Loucy (cell line): ENCODE results near the gene HERC3.

Experiments used
- H2AFZ ChIP-seq: fragments of 200-600 bp; sonication (generic); 2 replicates; pipeline ENCODE4 v1.6.0; 2016; ENCODE audit warnings: antibody characterized with exemption, mild to moderate bottlenecking, low read length, moderate library complexity
- H3F3A ChIP-seq: fragments of 200-600 bp; 2 replicates; pipeline ENCODE4 v1.6.0; 2016; ENCODE audit warnings: antibody characterized with exemption, low read depth, mild to moderate bottlenecking
- H3K27me3 ChIP-seq: fragments of 200-600 bp; sonication (generic); 2 replicates; pipeline ENCODE4 v1.6.1; 2014; ENCODE audit warnings: low read length, mild to moderate bottlenecking; ENCODE audit not compliant: insufficient read depth, poor library complexity, severe bottlenecking
- H3K36me3 ChIP-seq: fragments of 200-600 bp; sonication (generic); 2 replicates; pipeline ENCODE4 v1.6.1; 2016; ENCODE audit warnings: low read length; ENCODE audit not compliant: insufficient read depth
- H3K4me1 ChIP-seq: fragments of 200-600 bp; sonication (generic); 2 replicates; pipeline ENCODE4 v1.5.1; 2014; ENCODE audit warnings: low read length, mild to moderate bottlenecking; ENCODE audit not compliant: insufficient read depth, poor library complexity, severe bottlenecking
- H3K4me2 ChIP-seq: fragments of 200-600 bp; sonication (generic); 2 replicates; pipeline ENCODE4 v1.6.0; 2014; ENCODE audit warnings: antibody characterized with exemption, low read length, low read depth, mild to moderate bottlenecking; ENCODE audit not compliant: poor library complexity, severe bottlenecking
- H3K4me3 ChIP-seq: fragments of 200-600 bp; sonication (generic); 2 replicates; pipeline ENCODE4 v1.5.1; 2014; ENCODE audit warnings: low read length, mild to moderate bottlenecking, mixed read lengths; ENCODE audit not compliant: poor library complexity, severe bottlenecking
- H3K79me2 ChIP-seq: fragments of 200-600 bp; sonication (generic); 2 replicates; pipeline ENCODE4 v1.6.1; 2014; ENCODE audit warnings: low read length; ENCODE audit not compliant: insufficient read depth
- H3K9ac ChIP-seq: fragments of 200-600 bp; sonication (generic); 2 replicates; pipeline ENCODE4 v1.6.0; 2014; ENCODE audit warnings: mild to moderate bottlenecking, low read depth, low read length, moderate library complexity; ENCODE audit not compliant: poor library complexity, severe bottlenecking
- H3K9me2 ChIP-seq: fragments of 200-600 bp; sonication (generic); replicated peaks from 2 replicates; pipeline ENCODE4 v1.6.1; 2016; ENCODE audit warnings: low read depth, low read length, mixed read lengths
- H3K9me3 ChIP-seq: fragments of 200-600 bp; sonication (generic); 2 replicates; pipeline ENCODE4 v1.6.1; 2014; ENCODE audit warnings: mild to moderate bottlenecking, antibody characterized with exemption, low read length, low read depth; ENCODE audit not compliant: insufficient read depth
- H4K20me1 ChIP-seq: fragments of 200-600 bp; sonication (generic); 2 replicates; pipeline ENCODE4 v1.6.0; 2014; ENCODE audit warnings: antibody characterized with exemption, low read length, mild to moderate bottlenecking; ENCODE audit not compliant: insufficient read depth, poor library complexity, severe bottlenecking
- CTCF ChIP-seq: fragments of 200-600 bp; sonication (generic); conservative IDR thresholded peaks from 2 replicates; pipeline ENCODE4 v1.5.1; 2014; ENCODE audit warnings: mild to moderate bottlenecking, antibody characterized with exemption, low read length
- EZH2phosphoT487 ChIP-seq: fragments of 200-600 bp; IDR thresholded peaks from 2 replicates; pipeline ENCODE4 v1.6.1; 2018; ENCODE audit warnings: antibody characterized with exemption, mild to moderate bottlenecking, moderate library complexity, borderline replicate concordance

Gene HERC3

GRCh38 chr4:88616275-88617150 lies 24.2 kb downstream of the HERC3 start:
- H3F3A ChIP-seq: no peaks in the 10 kb centered on the region
- H3K4me3 ChIP-seq: no peak overlapping the region
- H3K79me2 ChIP-seq: no peaks in the 10 kb centered on the region; the same call in 1 of the 2 replicates
- H3K27me3 ChIP-seq: no peaks in the 10 kb centered on the region
- H3K9me2 ChIP-seq: no peaks in the 10 kb centered on the region
- peaks cover 29% of the 10 kb centered on the region for H3K4me1 ChIP-seq
- H4K20me1 ChIP-seq: peaks cover 15% of the 10 kb centered on the region
- TF ChIP-seq EZH2phosphoT487: no peak
- no peak for TF ChIP-seq CTCF
- no peak overlapping the region for H3K9ac ChIP-seq
- no peaks in the 10 kb centered on the region for H3K9me3 ChIP-seq
- no peaks in the 10 kb centered on the region for H3K36me3 ChIP-seq
- H2AFZ ChIP-seq: no peak overlapping the region
- no peak overlapping the region for H3K4me2 ChIP-seq

DNA sequence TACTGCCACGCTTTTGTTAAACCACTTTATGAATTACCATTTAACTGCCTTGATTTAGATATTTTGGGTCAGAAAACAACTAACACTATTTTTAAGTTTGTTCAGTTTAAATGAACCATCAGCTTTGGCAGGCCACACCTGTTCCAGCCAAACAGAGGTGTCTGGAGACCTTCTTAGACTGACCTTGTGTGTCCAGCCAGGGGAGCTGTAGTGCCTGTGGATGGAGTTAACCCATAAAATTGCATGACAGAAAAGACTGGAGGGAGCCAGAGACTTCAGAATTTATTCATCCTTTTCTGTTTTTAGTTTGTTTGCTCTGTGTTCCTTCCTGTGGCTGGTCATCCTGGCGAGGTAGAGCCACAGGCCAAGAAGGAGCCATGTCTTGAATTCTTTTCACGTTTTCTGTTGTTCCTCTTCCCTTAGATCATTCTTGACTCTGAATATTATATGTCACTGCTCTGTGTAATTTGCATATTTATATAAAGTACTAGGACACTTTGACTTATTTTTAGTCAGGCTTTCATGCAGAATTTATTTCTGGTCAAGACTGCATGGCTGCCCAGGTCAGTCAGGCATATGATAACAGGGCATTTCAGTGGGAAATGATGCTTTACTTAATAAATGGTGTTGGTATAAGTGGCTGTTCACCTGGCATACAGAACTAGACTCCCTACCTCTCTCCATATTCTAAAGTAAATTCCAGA lies 26.7 kb downstream of the HERC3 start:
- H3K4me2 ChIP-seq: no peak overlapping the region
- H3K4me1 ChIP-seq: peaks cover 6% of the 10 kb centered on the region
- peaks cover 3% of the 10 kb centered on the region for H4K20me1 ChIP-seq
- peaks cover 2% of the 10 kb centered on the region; the same call in 1 of the 2 replicates for H3K9me3 ChIP-seq
- no peak overlapping the region for H3K9ac ChIP-seq
- no peaks in the 10 kb centered on the region for H3K36me3 ChIP-seq
- no peaks in the 10 kb centered on the region; the same call in 1 of the 2 replicates for H3K79me2 ChIP-seq
- no peaks in the 10 kb centered on the region for H3F3A ChIP-seq
- H2AFZ ChIP-seq: no peak overlapping the region
- no peaks in the 10 kb centered on the region for H3K9me2 ChIP-seq
- TF ChIP-seq EZH2phosphoT487 (no peak), CTCF (no peak)
- no peak overlapping the region for H3K4me3 ChIP-seq
- H3K27me3 ChIP-seq: no peaks in the 10 kb centered on the region

GRCh38 chr4:88619971-88620370 lies 27.7 kb downstream of the HERC3 start:
- Histone ChIP-seq H3F3A (no peaks in the 10 kb centered on the region), H3K9me2 (no peaks in the 10 kb centered on the region), H3K4me1 (no peaks in the 10 kb centered on the region)

More at GRCh38 chr4:88619971-88620370, 27.7 kb downstream of the HERC3 start:
- peaks cover 9% of the 10 kb centered on the region; the same call in 1 of the 2 replicates for H3K9me3 ChIP-seq
- no peaks in the 10 kb centered on the region for H4K20me1 ChIP-seq
- TF ChIP-seq EZH2phosphoT487: no peak
- no peak for TF ChIP-seq CTCF
- H3K4me2 ChIP-seq: no peak overlapping the region
- no peaks in the 10 kb centered on the region for H3K27me3 ChIP-seq
- H3K36me3 ChIP-seq: no peaks in the 10 kb centered on the region
- no peaks in the 10 kb centered on the region; the same call in 1 of the 2 replicates for H3K79me2 ChIP-seq
- no peak overlapping the region for H3K9ac ChIP-seq
- no peak overlapping the region for H3K4me3 ChIP-seq
- no peak overlapping the region for H2AFZ ChIP-seq
